VCaP (cell line): ENCODE data around the gene GOLPH3.
"Not testable (repeated sequence)": the region's sequence is repeated elsewhere in the genome, so short reads cannot be mapped to it uniquely, and the experiment has no call there.

Experiments used
- H3K27ac ChIP-seq: fragments of 450-650 bp; 2 replicates; pipeline ENCODE4 v1.5.1; 2017
- TF ChIP-seq, protein P1 (sequence below): fragments of 450-650 bp; conservative IDR thresholded peaks from 2 replicates; pipeline ENCODE4 v1.5.1; 2017; ENCODE audit warnings: mild to moderate bottlenecking, moderate library complexity

Gene GOLPH3

DNA sequence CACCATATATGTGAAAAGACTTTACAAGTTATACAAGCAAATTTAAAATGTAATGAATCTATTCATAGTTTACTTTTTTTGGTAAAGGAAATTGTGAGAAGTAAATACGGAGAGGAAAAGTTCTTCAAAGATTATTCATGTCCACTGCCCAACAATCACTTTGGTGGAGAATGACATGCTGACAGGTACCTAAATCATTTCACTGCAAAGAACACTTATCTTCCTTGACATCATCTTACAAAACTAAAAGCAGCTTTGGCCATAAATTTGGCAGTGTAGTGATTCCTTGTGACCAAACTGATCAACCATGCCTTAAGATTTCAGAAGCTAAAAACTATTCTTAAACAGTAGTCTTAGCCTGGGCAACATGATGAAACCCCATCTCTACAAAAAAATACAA lies 42.5 kb downstream of the GOLPH3 start:
- peak overlapping the region; percentile 91 for H3K27ac ChIP-seq
- TF ChIP-seq, protein P1, sequence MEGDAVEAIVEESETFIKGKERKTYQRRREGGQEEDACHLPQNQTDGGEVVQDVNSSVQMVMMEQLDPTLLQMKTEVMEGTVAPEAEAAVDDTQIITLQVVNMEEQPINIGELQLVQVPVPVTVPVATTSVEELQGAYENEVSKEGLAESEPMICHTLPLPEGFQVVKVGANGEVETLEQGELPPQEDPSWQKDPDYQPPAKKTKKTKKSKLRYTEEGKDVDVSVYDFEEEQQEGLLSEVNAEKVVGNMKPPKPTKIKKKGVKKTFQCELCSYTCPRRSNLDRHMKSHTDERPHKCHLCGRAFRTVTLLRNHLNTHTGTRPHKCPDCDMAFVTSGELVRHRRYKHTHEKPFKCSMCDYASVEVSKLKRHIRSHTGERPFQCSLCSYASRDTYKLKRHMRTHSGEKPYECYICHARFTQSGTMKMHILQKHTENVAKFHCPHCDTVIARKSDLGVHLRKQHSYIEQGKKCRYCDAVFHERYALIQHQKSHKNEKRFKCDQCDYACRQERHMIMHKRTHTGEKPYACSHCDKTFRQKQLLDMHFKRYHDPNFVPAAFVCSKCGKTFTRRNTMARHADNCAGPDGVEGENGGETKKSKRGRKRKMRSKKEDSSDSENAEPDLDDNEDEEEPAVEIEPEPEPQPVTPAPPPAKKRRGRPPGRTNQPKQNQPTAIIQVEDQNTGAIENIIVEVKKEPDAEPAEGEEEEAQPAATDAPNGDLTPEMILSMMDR, result no peak

DNA sequence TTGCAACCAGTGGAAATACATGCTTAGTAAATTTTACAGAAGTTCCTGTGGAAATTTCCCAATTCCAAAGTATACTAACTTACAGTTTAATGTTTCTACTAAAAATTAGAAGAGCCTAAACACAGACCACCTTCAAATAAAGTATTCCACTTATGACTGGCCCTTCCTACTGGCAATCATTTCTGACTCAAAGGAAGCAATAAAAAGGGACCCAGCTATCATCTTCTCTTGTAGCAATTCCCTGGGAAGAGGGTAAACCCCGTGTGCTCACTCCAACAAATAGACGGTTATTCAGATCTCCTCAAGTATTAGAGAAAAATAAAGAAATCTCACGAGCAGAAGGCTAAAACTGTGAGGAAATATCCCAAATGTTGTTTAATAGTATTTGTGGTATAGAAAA lies 43.3 kb downstream of the GOLPH3 start:
- TF ChIP-seq, protein P1, result no peak
- H3K27ac ChIP-seq, result peak overlapping the region; percentile 91

DNA sequence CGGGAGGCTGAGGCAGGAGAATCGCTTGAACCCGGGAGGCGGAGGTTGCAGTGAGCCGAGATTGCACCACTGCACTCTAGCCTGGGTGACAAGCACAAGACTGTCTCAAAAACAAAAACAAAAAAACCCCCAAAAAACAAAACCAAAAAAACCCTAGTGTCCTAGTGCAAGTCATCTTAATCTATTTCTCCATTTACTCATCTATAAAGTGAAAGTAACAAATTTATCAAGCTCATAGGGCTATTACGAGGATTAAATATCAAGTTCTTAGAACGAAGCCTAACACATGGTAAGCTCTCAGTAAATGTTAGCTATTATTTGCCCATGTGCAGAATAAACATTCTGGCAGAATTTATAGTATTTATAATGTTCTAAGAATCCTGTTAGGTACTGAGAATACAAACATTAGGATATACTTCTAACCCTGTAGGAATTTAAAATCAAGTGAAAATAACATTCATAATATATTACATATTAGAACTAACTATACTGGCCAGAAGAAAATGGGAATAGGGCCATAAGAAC lies 45.0 kb downstream of the GOLPH3 start:
- H3K27ac ChIP-seq, result peak overlapping the region; percentile 91
- TF ChIP-seq, protein P1, result no peak

DNA sequence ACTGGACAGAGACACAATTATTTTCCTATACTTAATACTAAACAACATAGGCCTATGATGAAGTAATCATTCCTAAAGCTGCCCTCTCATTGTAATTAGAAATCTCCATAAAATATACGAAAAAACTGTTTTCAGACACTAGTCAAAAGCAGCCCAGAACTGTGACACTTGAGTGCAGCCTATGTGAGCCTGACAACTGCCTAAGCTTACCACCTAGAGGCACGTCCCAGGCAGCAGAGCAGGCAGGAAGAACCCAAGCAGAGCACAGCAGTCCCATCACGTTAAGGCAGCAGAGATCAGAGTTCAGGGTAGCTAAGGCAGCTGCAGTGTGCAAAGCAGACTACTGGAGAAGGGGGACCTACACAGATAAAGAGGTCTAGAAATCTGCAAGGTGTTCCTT lies 46.4 kb downstream of the GOLPH3 start:
- TF ChIP-seq, protein P1, result no peak
- peak overlapping the region; percentile 91 for H3K27ac ChIP-seq

DNA sequence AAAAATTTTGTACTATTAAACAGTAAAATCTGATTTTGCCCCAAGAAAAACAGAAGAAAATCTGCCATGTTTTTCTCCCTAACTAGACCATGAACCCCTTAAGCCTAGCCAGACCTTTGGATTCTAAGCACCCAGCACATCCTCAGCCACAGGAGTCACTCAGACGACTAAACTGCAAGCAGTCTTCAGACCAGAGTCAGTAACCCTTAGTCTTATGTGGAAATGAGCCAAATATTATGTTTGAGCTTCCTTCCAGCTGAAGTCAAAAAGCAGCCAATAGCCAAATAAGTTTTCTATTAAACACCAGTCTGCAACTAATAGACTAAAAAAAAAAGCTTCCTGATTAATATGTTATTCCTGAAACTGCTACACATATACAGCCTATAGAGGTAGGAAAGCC lies 47.4 kb downstream of the GOLPH3 start:
- TF ChIP-seq, protein P1, result no peak
- H3K27ac ChIP-seq, result peak overlapping the region; percentile 91

DNA sequence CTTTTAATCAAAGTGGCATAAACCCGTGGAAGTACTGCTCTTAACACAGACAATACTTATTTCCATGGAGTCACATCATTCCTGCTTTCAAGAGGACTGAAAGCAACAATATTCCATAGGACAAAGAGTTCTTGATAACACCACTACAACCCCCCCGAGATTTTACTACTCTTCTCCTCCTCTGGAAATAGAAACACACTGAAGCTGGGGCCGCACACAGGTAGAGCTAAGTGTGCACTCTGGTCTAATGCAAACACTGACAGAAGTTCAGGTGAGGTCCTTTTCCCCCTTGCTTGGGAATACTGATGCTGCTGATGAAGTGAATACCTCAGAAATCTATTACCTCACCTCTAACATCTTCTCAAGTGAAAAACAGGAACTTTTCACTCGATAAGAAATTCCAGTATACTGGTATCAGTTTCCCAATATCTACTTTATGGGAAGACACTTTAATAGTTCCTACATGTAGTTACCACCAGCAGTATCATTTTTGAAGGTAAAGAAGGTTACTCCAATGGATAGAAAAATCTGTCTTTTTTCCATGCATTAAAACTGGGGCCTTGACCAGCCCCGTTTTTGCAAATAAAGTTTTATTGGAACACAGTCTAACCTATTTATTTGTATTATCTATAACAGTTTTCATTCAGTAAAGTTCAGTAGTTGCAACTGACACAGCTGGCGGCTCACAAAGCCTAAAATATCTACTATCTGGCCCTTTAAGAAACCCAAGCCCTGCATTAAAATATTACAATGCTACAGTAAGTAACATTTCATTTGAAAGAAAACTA lies 50.0 kb downstream of the GOLPH3 start:
- TF ChIP-seq, protein P1, result no peak
- H3K27ac ChIP-seq, result no peak overlapping the region

DNA sequence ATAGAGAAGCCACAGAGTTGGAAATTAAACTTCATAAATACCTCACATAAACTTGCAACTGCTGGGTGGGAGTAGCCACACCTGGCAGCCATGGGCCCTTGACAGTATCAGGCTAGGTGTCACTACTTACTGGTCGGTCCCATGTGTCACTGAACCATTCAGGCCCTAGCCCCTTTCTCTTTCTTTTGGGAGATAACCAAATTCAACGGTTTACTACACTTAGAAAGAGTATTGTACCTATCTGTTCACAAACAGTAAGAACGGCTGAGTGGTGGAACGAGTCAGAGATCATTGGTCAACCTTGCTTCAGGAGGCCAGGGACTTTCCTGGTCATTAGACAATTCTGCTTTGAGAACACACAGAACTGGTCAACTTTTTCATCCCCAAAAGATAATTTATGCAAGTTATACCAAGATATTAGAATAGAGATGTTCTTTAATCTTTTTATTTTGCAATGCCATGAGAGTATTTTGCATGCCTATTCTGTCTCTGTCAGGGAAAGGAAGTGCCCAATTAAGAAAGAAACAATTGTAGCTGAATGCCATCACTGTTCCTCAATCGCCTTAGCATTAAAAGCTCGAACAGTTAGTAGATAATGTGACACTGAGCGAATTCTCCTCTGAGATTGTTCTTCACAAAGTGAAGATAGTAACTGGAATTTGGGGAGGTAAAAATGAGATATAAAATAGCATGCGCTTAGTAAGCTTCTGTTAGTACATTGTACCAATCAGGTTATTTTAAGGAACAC lies 50.9 kb downstream of the GOLPH3 start:
- H3K27ac ChIP-seq, result no peak overlapping the region
- TF ChIP-seq, protein P1, result no peak

DNA sequence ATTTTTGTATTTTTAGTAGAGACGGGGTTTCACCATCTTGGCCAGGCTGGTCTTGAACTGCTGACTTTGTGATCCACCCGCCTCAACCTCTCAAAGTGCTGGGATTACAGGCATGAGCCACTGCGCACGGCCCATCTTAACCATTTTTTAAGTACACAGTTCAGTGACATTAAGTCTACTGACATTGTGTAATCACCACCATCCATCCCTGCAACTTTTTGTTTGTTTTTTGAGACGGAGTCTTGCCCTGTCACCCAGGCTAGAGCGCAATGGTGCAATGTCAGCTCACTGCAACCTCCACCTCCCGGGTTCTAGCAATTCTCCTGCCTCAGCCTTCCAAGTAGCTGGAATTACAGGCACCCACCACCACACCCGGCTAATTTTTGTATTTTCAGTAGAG lies 55.2 kb downstream of the GOLPH3 start:
- not testable (repeated sequence) for H3K27ac ChIP-seq
